Hepatocyte (in vitro differentiated cells): ENCODE measurements around the gene SNAP25. TPM values are rescaled to one million over a fixed set of nuclear protein-coding genes. Genes with fewer than 3 reads are reported as not detected.

Source experiments
- DNase-seq: peaks from one replicate; pipeline ENCODE4 v3.0.0-alpha.2; 2016; ENCODE audit warnings: low spot score
- H2AFZ ChIP-seq: fragments of 200-600 bp; sonication (generic); 2 replicates; pipeline ENCODE4 v1.6.0; 2016; ENCODE audit warnings: antibody characterized with exemption, mild to moderate bottlenecking
- H3K27ac ChIP-seq: fragments of 200-600 bp; sonication (generic); 2 replicates; pipeline ENCODE4 v1.5.1; 2016; ENCODE audit warnings: mild to moderate bottlenecking
- H3K27me3 ChIP-seq: fragments of 200-600 bp; sonication (generic); 2 replicates; pipeline ENCODE4 v1.6.1; 2016
- H3K36me3 ChIP-seq: fragments of 200-600 bp; sonication (generic); replicated peaks from 2 replicates; pipeline ENCODE4 v1.5.1; 2016; ENCODE audit warnings: low read depth; ENCODE audit not compliant: insufficient read depth
- H3K4me1 ChIP-seq: fragments of 200-600 bp; sonication (generic); 2 replicates; pipeline ENCODE4 v1.5.1; 2016; ENCODE audit warnings: mild to moderate bottlenecking, moderate library complexity; ENCODE audit not compliant: insufficient read depth
- H3K4me2 ChIP-seq: fragments of 200-600 bp; sonication (generic); 2 replicates; pipeline ENCODE4 v1.6.0; 2016
- H3K4me3 ChIP-seq: fragments of 200-600 bp; sonication (generic); 2 replicates; pipeline ENCODE4 v1.5.1; 2016; ENCODE audit warnings: mild to moderate bottlenecking
- H3K79me2 ChIP-seq: fragments of 200-600 bp; sonication (generic); 2 replicates; pipeline ENCODE4 v1.6.0; 2017; ENCODE audit warnings: mild to moderate bottlenecking
- H3K9me2 ChIP-seq: fragments of 200-600 bp; sonication (generic); replicated peaks from 2 replicates; pipeline ENCODE4 v1.6.0; 2017; ENCODE audit warnings: mild to moderate bottlenecking; ENCODE audit not compliant: insufficient read depth
- H3K9me3 ChIP-seq: fragments of 200-600 bp; sonication (generic); 2 replicates; pipeline ENCODE4 v1.5.1; 2016; ENCODE audit warnings: low read depth, mild to moderate bottlenecking
- H4K20me1 ChIP-seq: fragments of 200-600 bp; sonication (generic); 2 replicates; pipeline ENCODE4 v1.6.0; 2016; ENCODE audit warnings: mild to moderate bottlenecking; ENCODE audit not compliant: insufficient read depth, poor library complexity, severe bottlenecking
- CTCF ChIP-seq: fragments of 200-600 bp; sonication (generic); IDR thresholded peaks from 2 replicates; pipeline ENCODE4 v1.5.1; 2016; ENCODE audit warnings: antibody characterized with exemption, mild to moderate bottlenecking; ENCODE audit not compliant: poor library complexity
- EZH2 ChIP-seq: fragments of 200-600 bp; sonication (generic); IDR thresholded peaks from 2 replicates; pipeline ENCODE4 v1.6.1; 2016; ENCODE audit warnings: antibody characterized with exemption, mild to moderate bottlenecking, borderline replicate concordance
- EZH2phosphoT487 ChIP-seq: fragments of 200-600 bp; sonication (generic); IDR thresholded peaks from one replicate; pipeline ENCODE4 v1.6.1; 2018; ENCODE audit warnings: antibody characterized with exemption, mild to moderate bottlenecking, low read depth, moderate library complexity; ENCODE audit not compliant: unreplicated experiment, severe bottlenecking
- WGBS: methylation state at CpG from one replicate; pipeline ENCODE4 v1.1.6; 2016; ENCODE audit warnings: low lambda C conversion rate; ENCODE audit errors: missing lambda C conversion rate; 5-methylcytosine and 5-hydroxymethylcytosine counted together
- polyA plus RNA-seq: library from polyadenylated mRNA; unstranded; fragments of >200 nt; fragmentation: Nextera tagmentation; extraction: Ambion mirVana; gene quantifications from 2 replicates; pipeline ENCODE4 v1.2.1, GENCODE V29; 2016
- total RNA-seq: library from RNA; depleted of rRNA; stranded (reverse); fragments of >200 nt; gene quantifications from 2 replicates; pipeline ENCODE4 v1.2.3, GENCODE V29; 2014

SNAP25 gene
- total and polyA plus RNA-seq, 2 experiments from 2014 or later, result 3.7 to 5.2 TPM

GRCh38 chr20:10297684-10298240, 79.1 kb downstream of the SNAP25 start:
- H3K4me3 ChIP-seq, result no peak overlapping the region
- no peaks in the 10 kb centered on the region for H3K79me2 ChIP-seq
- 90% methylated on average over 1 of the region's 1 CpG for WGBS
- no peak for DNase-seq
- H3K4me2 ChIP-seq, result no peak overlapping the region
- H3K36me3 ChIP-seq, result no peaks in the 10 kb centered on the region
- no peaks in the 10 kb centered on the region for H3K27me3 ChIP-seq
- no peak overlapping the region for H2AFZ ChIP-seq
- H3K9me3 ChIP-seq, result no peaks in the 10 kb centered on the region
- H3K9me2 ChIP-seq, result no peaks in the 10 kb centered on the region
- no peaks in the 10 kb centered on the region for H4K20me1 ChIP-seq
- no peak overlapping the region for H3K27ac ChIP-seq
- H3K4me1 ChIP-seq, result no peaks in the 10 kb centered on the region
- TF ChIP-seq EZH2phosphoT487 (no peak), CTCF (no peak), EZH2 (no peak)

GRCh38 chr20:10300582-10301446, 82.2 kb downstream of the SNAP25 start:
- Histone ChIP-seq H4K20me1 (no peaks in the 10 kb centered on the region), H3K4me1 (no peaks in the 10 kb centered on the region), H3K36me3 (no peaks in the 10 kb centered on the region), H3K27ac (no peak overlapping the region), H2AFZ (no peak overlapping the region), H3K4me2 (no peak overlapping the region), H3K4me3 (no peak overlapping the region), H3K79me2 (no peaks in the 10 kb centered on the region), H3K27me3 (no peaks in the 10 kb centered on the region), H3K9me3 (no peaks in the 10 kb centered on the region), H3K9me2 (no peaks in the 10 kb centered on the region)
- TF ChIP-seq EZH2phosphoT487 (no peak), CTCF (no peak), EZH2 (no peak)
- no peak for DNase-seq
- 69% methylated on average over 5 of the region's 5 CpGs for WGBS

GRCh38 chr20:10303852-10304251, 85.2 kb downstream of the SNAP25 start:
- 74% methylated on average over 3 of the region's 3 CpGs for WGBS
- no peak overlapping the region for H3K27ac ChIP-seq
- no peaks in the 10 kb centered on the region for H3K36me3 ChIP-seq
- no peak overlapping the region for H2AFZ ChIP-seq
- H3K4me2 ChIP-seq, result no peak overlapping the region
- H4K20me1 ChIP-seq, result no peaks in the 10 kb centered on the region
- no peaks in the 10 kb centered on the region for H3K27me3 ChIP-seq
- no peak for DNase-seq
- no peak overlapping the region for H3K4me3 ChIP-seq
- H3K9me2 ChIP-seq, result no peaks in the 10 kb centered on the region
- H3K4me1 ChIP-seq, result no peaks in the 10 kb centered on the region
- no peaks in the 10 kb centered on the region for H3K79me2 ChIP-seq
- TF ChIP-seq CTCF, result no peak
- no peak for TF ChIP-seq EZH2
- TF ChIP-seq EZH2phosphoT487, result no peak
- no peaks in the 10 kb centered on the region for H3K9me3 ChIP-seq
